Mesenteric fat pad (tissue), 1 donor: ENCODE results near the gene CHST13. TPM values are rescaled to one million over a fixed set of nuclear protein-coding genes. Genes with fewer than 3 reads are reported as not detected.

ENCODE experiments used
- DNase-seq: peaks from one replicate; pipeline ENCODE4 v3.0.0-alpha.2; 2020; ENCODE audit warnings: low spot score
- long read RNA-seq: library from polyadenylated mRNA; unstranded; transcript quantifications from one replicate; pipeline ENCODE4 v2.0.0, GENCODE V29; 2020
- total RNA-seq: library from RNA; stranded (reverse); fragmentation: NEBNext Ultra II Directional; extraction: Animal tissue kit (Norgen Biotek cat#: 25700); gene quantifications from one replicate; pipeline ENCODE4 v1.2.1, GENCODE V29; 2021
- donor health status: DM: yes; HTN: yes; CAD: no.

Gene CHST13
- total RNA-seq: 2.3 TPM
- long read RNA-seq, transcript CHST13-201 (3 exons, 1,789 nt): major isoform, 7 of 9 reads
- long read RNA-seq, partial matches to known transcripts: 0 of 9 reads
- long read RNA-seq, other reads (novel, unspliced or antisense): 2 of 9 reads

- DNase-seq: peak; percentile 89
Observed at GRCh38 chr3:126523745-126524428, at the start of gene CHST13. Gene CHST13 (plus strand): TSS chr3:126524155. CDS start chr3:126524333, 178 bp downstream.

- no peak for DNase-seq
Observed at GRCh38 chr3:126474498-126475412, 49.2 kb upstream of the CHST13 start.

GRCh38 chr3:126475413-126476114 lies 48.4 kb upstream of the CHST13 start, which contains the start of gene ZXDC:
Gene ZXDC (minus strand): TSS chr3:126475891. CDS start chr3:126475865, 26 bp downstream.
- peak; percentile 99 for DNase-seq

- no peak for DNase-seq
Observed at GRCh38 chr3:126476166-126477060, 47.5 kb upstream of the CHST13 start.

GRCh38 chr3:126477061-126477380 lies 46.9 kb upstream of the CHST13 start:
- DNase-seq: no peak

GRCh38 chr3:126478581-126479310 lies 45.2 kb upstream of the CHST13 start:
- DNase-seq: no peak

GRCh38 chr3:126479642-126480041 lies 44.3 kb upstream of the CHST13 start:
- no peak for DNase-seq

- DNase-seq: no peak
Observed at GRCh38 chr3:126480206-126480605, 43.7 kb upstream of the CHST13 start.

- no peak for DNase-seq
Observed at GRCh38 chr3:126480861-126481260, 43.1 kb upstream of the CHST13 start.

GRCh38 chr3:126481808-126482502 lies 42.0 kb upstream of the CHST13 start:
- no peak for DNase-seq

- no peak for DNase-seq
Observed at GRCh38 chr3:126482503-126483255, 41.3 kb upstream of the CHST13 start.

- DNase-seq: no peak
Observed at GRCh38 chr3:126483321-126483761, 40.6 kb upstream of the CHST13 start.

GRCh38 chr3:126484148-126484547 lies 39.8 kb upstream of the CHST13 start:
- DNase-seq: no peak

- DNase-seq: no peak
Observed at GRCh38 chr3:126484662-126485061, 39.3 kb upstream of the CHST13 start.

- no peak for DNase-seq
Observed at GRCh38 chr3:126485176-126485897, 38.6 kb upstream of the CHST13 start.

- DNase-seq: no peak
Observed at GRCh38 chr3:126485956-126486355, 38.0 kb upstream of the CHST13 start.

GRCh38 chr3:126486360-126486847 lies 37.6 kb upstream of the CHST13 start:
- DNase-seq: no peak
